H1 (cell line): Measurements from ENCODE around the gene PBXIP1.

ENCODE experiments used
- CREB1 ChIP-seq: IDR thresholded peaks from 2 replicates; pipeline ENCODE4 v1.6.1; 2012; ENCODE audit warnings: inconsistent platforms
- CTCF ChIP-seq, 3 experiments: IDR thresholded peaks; 1 replicate in 2 of 3; 2 replicates in 1 of 3; pipeline versions ENCODE4 v1.5.1 to v1.6.1; 2011; ENCODE audit warnings: low read length in 3 of 3, mild to moderate bottlenecking in 3 of 3, inconsistent platforms in 2 of 3, low read depth in 1 of 3, moderate library complexity in 1 of 3; ENCODE audit not compliant: insufficient read depth in 1 of 3; ENCODE audit errors: control extremely low read depth in 1 of 3
- HDAC2 ChIP-seq, 2 experiments: fragments of 300-600 bp in 1 of 2; sonication (generic) in 1 of 2; IDR thresholded peaks; 2 replicates each; pipeline ENCODE4 v1.6.1; 2011 to 2012; ENCODE audit warnings: low read depth in 2 of 2, low read length in 2 of 2, mild to moderate bottlenecking in 2 of 2, moderate library complexity in 2 of 2, borderline replicate concordance in 1 of 2, inconsistent platforms in 1 of 2
- POLR2A ChIP-seq, 2 experiments: IDR thresholded peaks; 1 replicate in 1 of 2; 2 replicates in 1 of 2; pipeline ENCODE4 v1.6.1; 2011; ENCODE audit warnings: low read depth in 2 of 2, low read length in 2 of 2, mild to moderate bottlenecking in 2 of 2; ENCODE audit errors: control extremely low read depth in 1 of 2

- no peak for TF ChIP-seq HDAC2 (IDR thresholded peaks at IDR 0.05; ENCODE audit: borderline replicate concordance in 1 of 2, low read depth in 2 of 2, low read length in 2 of 2)
- no peak for TF ChIP-seq CREB1
- no peak for TF ChIP-seq POLR2A (IDR thresholded peaks at IDR 0.05; ENCODE audit: control extremely low read depth in 1 of 2, low read depth in 2 of 2, low read length in 2 of 2)
- no peak for TF ChIP-seq CTCF (IDR thresholded peaks at IDR 0.05; ENCODE audit: control extremely low read depth in 1 of 3, insufficient read depth in 1 of 3, low read depth in 1 of 3, low read length in 3 of 3)
These were observed 2.1 kb upstream of the PBXIP1 start for GRCh38 chr1:154958036-154958435.
